ENCODE results near the gene ADCY1.

ADCY1 gene

GRCh38 chr7:45696476-45696875 is 122.3 kb downstream of the ADCY1 start:
- Histone ChIP-seq H3K27ac (no peak overlapping the region), H3K4me3 (ENCODE audit: low read depth, low read length) (no peak overlapping the region), H3K9me3 (ENCODE audit: severe bottlenecking) (no peaks in the 10 kb centered on the region), H3K27me3 (ENCODE audit: insufficient read depth, low read depth, severe bottlenecking) (no peaks in the 10 kb centered on the region), H3K36me3 (no peaks in the 10 kb centered on the region)
- TF ChIP-seq, protein P1, sequence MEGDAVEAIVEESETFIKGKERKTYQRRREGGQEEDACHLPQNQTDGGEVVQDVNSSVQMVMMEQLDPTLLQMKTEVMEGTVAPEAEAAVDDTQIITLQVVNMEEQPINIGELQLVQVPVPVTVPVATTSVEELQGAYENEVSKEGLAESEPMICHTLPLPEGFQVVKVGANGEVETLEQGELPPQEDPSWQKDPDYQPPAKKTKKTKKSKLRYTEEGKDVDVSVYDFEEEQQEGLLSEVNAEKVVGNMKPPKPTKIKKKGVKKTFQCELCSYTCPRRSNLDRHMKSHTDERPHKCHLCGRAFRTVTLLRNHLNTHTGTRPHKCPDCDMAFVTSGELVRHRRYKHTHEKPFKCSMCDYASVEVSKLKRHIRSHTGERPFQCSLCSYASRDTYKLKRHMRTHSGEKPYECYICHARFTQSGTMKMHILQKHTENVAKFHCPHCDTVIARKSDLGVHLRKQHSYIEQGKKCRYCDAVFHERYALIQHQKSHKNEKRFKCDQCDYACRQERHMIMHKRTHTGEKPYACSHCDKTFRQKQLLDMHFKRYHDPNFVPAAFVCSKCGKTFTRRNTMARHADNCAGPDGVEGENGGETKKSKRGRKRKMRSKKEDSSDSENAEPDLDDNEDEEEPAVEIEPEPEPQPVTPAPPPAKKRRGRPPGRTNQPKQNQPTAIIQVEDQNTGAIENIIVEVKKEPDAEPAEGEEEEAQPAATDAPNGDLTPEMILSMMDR (IDR thresholded peaks at IDR 0.05; ENCODE audit: low read depth, low read length), result no peak
- no peak for DNase-seq

GRCh38 chr7:45697576-45698136 is 123.5 kb downstream of the ADCY1 start:
- H3K36me3 ChIP-seq, result no peaks in the 10 kb centered on the region
- no peaks in the 10 kb centered on the region for H3K27me3 ChIP-seq (ENCODE audit: insufficient read depth, low read depth, severe bottlenecking)
- TF ChIP-seq, protein P1 (IDR thresholded peaks at IDR 0.05; ENCODE audit: low read depth, low read length), result no peak
- H3K27ac ChIP-seq, result no peak overlapping the region
- no peaks in the 10 kb centered on the region for H3K9me3 ChIP-seq (ENCODE audit: severe bottlenecking)
- no peak for DNase-seq
- no peak overlapping the region for H3K4me3 ChIP-seq (ENCODE audit: low read depth, low read length)

DNA sequence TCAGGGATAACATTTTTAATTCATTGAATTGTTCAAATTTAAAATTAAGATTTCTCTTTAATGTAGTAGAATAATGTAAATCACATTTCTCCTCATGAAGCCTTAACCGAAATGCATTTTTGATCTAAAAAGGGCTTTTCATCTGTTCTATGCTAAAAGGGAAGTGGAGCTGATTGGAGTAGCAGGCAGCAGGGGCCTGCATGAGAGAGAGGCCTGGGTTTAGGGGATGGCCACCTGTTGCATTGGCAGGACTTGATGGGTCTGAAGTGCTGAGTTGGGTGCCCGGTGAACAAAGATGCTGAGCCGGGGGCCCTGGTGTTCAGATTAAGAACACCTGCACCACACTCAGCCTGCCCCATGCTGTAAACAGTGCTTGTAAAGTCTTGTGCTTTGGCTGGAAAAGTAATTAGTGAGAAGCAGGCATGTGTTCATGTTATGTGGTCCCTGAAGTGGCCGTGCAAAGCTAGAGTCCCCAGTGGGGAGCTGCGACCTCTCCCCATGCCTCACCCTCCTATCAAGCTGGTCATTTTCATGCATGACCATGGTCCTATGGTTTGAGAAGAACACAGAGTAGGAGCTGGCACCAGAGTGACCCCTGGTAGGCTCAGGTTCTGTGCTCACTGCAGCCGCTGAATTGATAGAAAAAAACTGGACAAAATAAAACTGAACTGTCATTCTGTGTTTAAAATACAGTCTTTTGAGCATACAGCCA is 124.3 kb downstream of the ADCY1 start:
- no peaks in the 10 kb centered on the region for H3K36me3 ChIP-seq
- H3K9me3 ChIP-seq (ENCODE audit: severe bottlenecking), result no peaks in the 10 kb centered on the region
- H3K27me3 ChIP-seq (ENCODE audit: insufficient read depth, low read depth, severe bottlenecking), result no peaks in the 10 kb centered on the region
- no peak overlapping the region for H3K27ac ChIP-seq
- no peak for DNase-seq
- no peak overlapping the region for H3K4me3 ChIP-seq (ENCODE audit: low read depth, low read length)
- TF ChIP-seq, protein P1 (IDR thresholded peaks at IDR 0.05; ENCODE audit: low read depth, low read length), result no peak

GRCh38 chr7:45699015-45699309 is 124.8 kb downstream of the ADCY1 start:
- no peak overlapping the region for H3K27ac ChIP-seq
- no peaks in the 10 kb centered on the region for H3K36me3 ChIP-seq
- H3K27me3 ChIP-seq (ENCODE audit: insufficient read depth, low read depth, severe bottlenecking), result no peaks in the 10 kb centered on the region
- no peak overlapping the region for H3K4me3 ChIP-seq (ENCODE audit: low read depth, low read length)
- TF ChIP-seq, protein P1 (IDR thresholded peaks at IDR 0.05; ENCODE audit: low read depth, low read length), result no peak
- DNase-seq, result no peak
- H3K9me3 ChIP-seq (ENCODE audit: severe bottlenecking), result no peaks in the 10 kb centered on the region

DNA sequence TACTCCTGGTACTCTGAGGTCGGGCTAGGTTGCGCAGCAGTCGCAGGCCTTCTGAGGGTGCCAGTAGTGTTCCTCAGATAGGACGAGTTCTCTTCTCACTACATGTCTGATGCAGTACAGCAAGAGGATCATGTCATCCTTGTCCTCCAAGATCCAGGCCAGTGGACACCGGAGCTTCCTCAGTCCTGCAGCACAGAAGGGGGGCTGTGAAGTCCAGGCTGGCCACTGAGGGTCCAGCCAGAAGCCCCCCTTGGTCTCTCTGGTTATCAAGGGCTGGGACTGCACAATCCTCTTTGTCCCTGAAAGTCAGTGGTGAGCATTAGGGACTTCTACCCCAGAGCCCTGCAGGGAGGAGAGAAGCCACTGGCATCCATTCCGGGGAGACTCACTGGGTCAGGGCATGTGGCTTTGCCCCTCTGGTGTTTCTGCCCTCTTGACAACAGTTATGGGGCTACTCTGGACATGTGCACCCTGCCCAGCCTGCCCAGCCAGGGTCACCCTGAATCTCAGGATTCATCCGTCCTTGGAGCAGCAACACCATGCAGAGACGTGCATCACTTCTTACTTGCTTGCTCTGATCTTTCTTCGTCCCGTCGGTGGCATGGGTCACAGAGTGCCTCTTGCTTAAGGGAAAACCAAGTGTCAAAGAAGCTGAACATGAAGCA is 125.7 kb downstream of the ADCY1 start:
- H3K27me3 ChIP-seq (ENCODE audit: insufficient read depth, low read depth, severe bottlenecking), result no peaks in the 10 kb centered on the region
- TF ChIP-seq, protein P1 (IDR thresholded peaks at IDR 0.05; ENCODE audit: low read depth, low read length), result no peak
- no peaks in the 10 kb centered on the region for H3K9me3 ChIP-seq (ENCODE audit: severe bottlenecking)
- H3K36me3 ChIP-seq, result no peaks in the 10 kb centered on the region
- no peak overlapping the region for H3K27ac ChIP-seq
- H3K4me3 ChIP-seq (ENCODE audit: low read depth, low read length), result no peak overlapping the region
- DNase-seq, result no peak

Measured in WERI-Rb-1 (cell line).